Natural killer cell (primary cell): ENCODE measurements around the gene SSTR3. TPM values are rescaled to one million over a fixed set of nuclear protein-coding genes. Genes with fewer than 3 reads are reported as not detected.

ENCODE experiments used
- ATAC-seq, 3 donors: fragments of 150-1000 bp in 2 of 3; fragments of 200-7000 bp in 1 of 3; cut with Tn5 transposase; 1 replicate in 1 of 3; 2 replicates in 2 of 3; pipeline ENCODE4 v1.10.0; 2021; ENCODE audit warnings: mild to moderate bottlenecking in 2 of 3, moderate library complexity in 2 of 3
- DNase-seq, 2 donors: peaks; one replicate each; pipeline versions ENCODE4 v3.0.0 to v3.0.0-alpha.2; 2013 to 2021; ENCODE audit warnings: mixed read lengths in 1 of 2
- H3K27ac ChIP-seq: one replicate; pipeline ENCODE4 v1.5.1; 2013; ENCODE audit warnings: mild to moderate bottlenecking, low read length
- H3K27me3 ChIP-seq: one replicate; pipeline ENCODE4 v1.6.1; 2013; ENCODE audit warnings: low read length; ENCODE audit not compliant: control insufficient read depth, insufficient read depth
- H3K36me3 ChIP-seq: one replicate; pipeline ENCODE4 v1.6.1; 2013; ENCODE audit warnings: low read length; ENCODE audit not compliant: control insufficient read depth, insufficient read depth
- H3K4me1 ChIP-seq: one replicate; pipeline ENCODE4 v1.6.1; 2013; ENCODE audit warnings: low read length; ENCODE audit not compliant: control insufficient read depth, insufficient read depth
- H3K4me3 ChIP-seq: one replicate; pipeline ENCODE4 v1.5.1; 2013; ENCODE audit warnings: low read length
- H3K9me3 ChIP-seq: one replicate; pipeline ENCODE4 v1.6.1; 2013; ENCODE audit warnings: low read length; ENCODE audit not compliant: control insufficient read depth, insufficient read depth
- H3K27ac Mint-ChIP-seq, 2 donors: one replicate each; pipeline ENCODE4 v1.8.0; 2022; ENCODE audit warnings: mild to moderate bottlenecking in 2 of 2, mixed read lengths in 2 of 2, moderate library complexity in 1 of 2
- H3K27me3 Mint-ChIP-seq, 2 donors: one replicate each; pipeline ENCODE4 v1.8.0; 2022; ENCODE audit warnings: low read depth in 2 of 2, mixed read lengths in 2 of 2
- H3K36me3 Mint-ChIP-seq: one replicate; pipeline ENCODE4 v1.8.0; 2022; ENCODE audit warnings: mixed read lengths
- H3K4me1 Mint-ChIP-seq, 2 donors: one replicate each; pipeline ENCODE4 v1.8.0; 2022; ENCODE audit warnings: mixed read lengths in 2 of 2
- H3K4me3 Mint-ChIP-seq: one replicate; pipeline ENCODE4 v1.8.0; 2022; ENCODE audit warnings: mild to moderate bottlenecking, moderate library complexity, mixed read lengths
- H3K9me3 Mint-ChIP-seq, 2 donors: one replicate each; pipeline ENCODE4 v1.8.0; 2022; ENCODE audit warnings: mixed read lengths in 2 of 2
- CTCF ChIP-seq: fragments of 200-600 bp; IDR thresholded peaks from one replicate; pipeline ENCODE4 v1.8.0; 2022; ENCODE audit warnings: antibody characterized with exemption
- WGBS: methylation state at CpG from one replicate; pipeline ENCODE4 v1.1.7; 2013; ENCODE audit warnings: missing lambda C conversion rate; ENCODE audit not compliant: insufficient coverage; 5-methylcytosine and 5-hydroxymethylcytosine counted together
- intact Hi-C: fragments of 100-400 bp; cut with micrococcal nuclease; formaldehyde crosslinking; loops from one replicate; pipeline ENCODE4 v1.14.2; 2022
- total RNA-seq, 4 donors: library from RNA; stranded (reverse); fragments of 120-200 nt in 1 of 4; gene quantifications; one replicate each; pipeline versions ENCODE4 v1.2.3 to v1.2.4, GENCODE V29; 2013 to 2022

The SSTR3 gene
- total RNA-seq, 3 donors from 2014 or later (not counting 1 experiment from before 2014, with no cell fraction given) = 0.20 to 0.64 (median 0.23) TPM

GRCh38 chr22:37206118-37206840, 6.0 kb downstream of the SSTR3 start:
- intact Hi-C loops = no loop called here
- H3K4me1 Mint-ChIP-seq = peaks cover 0 to 12% of the 10 kb centered on the region in 2 donors

GRCh38 chr22:37205046-37205445, 7.2 kb downstream of the SSTR3 start:
- Histone ChIP-seq H3K27ac (no peak overlapping the region), H3K4me1 (peaks cover under 1% of the 10 kb centered on the region), H3K27me3 (no peaks in the 10 kb centered on the region), H3K4me3 (no peak overlapping the region), H3K36me3 (no peaks in the 10 kb centered on the region), H3K9me3 (no peaks in the 10 kb centered on the region)
- Mint-ChIP-seq H3K4me3 (no peak overlapping the region), H3K27ac (no peak overlapping the region), H3K9me3 (no peaks in the 10 kb centered on the region), H3K4me1 (peaks cover 0 to 7% of the 10 kb centered on the region in 2 donors), H3K27me3 (no peaks in the 10 kb centered on the region), H3K36me3 (no peaks in the 10 kb centered on the region)
- intact Hi-C loops = no loop called here
- TF ChIP-seq CTCF = no peak
- DNase-seq (no peak), ATAC-seq (no peak)
- 80% methylated on average over 5 of the region's 5 CpGs for WGBS

More at GRCh38 chr22:37206118-37206840, 6.0 kb downstream of the SSTR3 start:
- no peak for DNase-seq
- no peak overlapping the region for H3K27ac ChIP-seq
- TF ChIP-seq CTCF = no peak
- no peaks in the 10 kb centered on the region for H3K9me3 ChIP-seq
- Mint-ChIP-seq H3K27ac (no peak overlapping the region), H3K36me3 (no peaks in the 10 kb centered on the region), H3K27me3 (no peaks in the 10 kb centered on the region), H3K9me3 (no peaks in the 10 kb centered on the region), H3K4me3 (no peak overlapping the region)
- no peak overlapping the region for H3K4me3 ChIP-seq
- no peak for ATAC-seq
- H3K27me3 ChIP-seq = no peaks in the 10 kb centered on the region
- 94% methylated on average over 16 of the region's 16 CpGs for WGBS
- H3K4me1 ChIP-seq = no peaks in the 10 kb centered on the region
- no peaks in the 10 kb centered on the region for H3K36me3 ChIP-seq

- Histone ChIP-seq H3K9me3 (no peaks in the 10 kb centered on the region), H3K27ac (no peak overlapping the region), H3K27me3 (no peaks in the 10 kb centered on the region), H3K36me3 (no peaks in the 10 kb centered on the region), H3K4me3 (no peak overlapping the region), H3K4me1 (peaks cover 7% of the 10 kb centered on the region)
- intact Hi-C loops = no loop called here
- DNase-seq = no peak
- H3K36me3 Mint-ChIP-seq = no peaks in the 10 kb centered on the region
- 91% methylated on average over 5 of the region's 5 CpGs for WGBS
- no peak overlapping the region for H3K4me3 Mint-ChIP-seq
- TF ChIP-seq CTCF = no peak
- ATAC-seq = no peak
- H3K9me3 Mint-ChIP-seq = no peaks in the 10 kb centered on the region
- peaks cover 6 to 13% of the 10 kb centered on the region in 2 donors for H3K4me1 Mint-ChIP-seq
- no peaks in the 10 kb centered on the region for H3K27me3 Mint-ChIP-seq
- no peak overlapping the region for H3K27ac Mint-ChIP-seq
Observed at GRCh38 chr22:37204045-37204655, 8.1 kb downstream of the SSTR3 start.
